B cell (primary cell): ENCODE measurements around the gene ACOXL.

ENCODE experiments used
- EZH2 ChIP-seq: IDR thresholded peaks from 2 replicates; pipeline ENCODE4 v1.6.1; 2012; ENCODE audit warnings: borderline replicate concordance, low read depth, mild to moderate bottlenecking, moderate library complexity, low read length; ENCODE audit not compliant: insufficient read depth, poor library complexity, severe bottlenecking
- TF ChIP-seq, protein P1 (sequence below): fragments of 200-600 bp; IDR thresholded peaks from one replicate; pipeline ENCODE4 v1.8.0; 2022; ENCODE audit warnings: antibody characterized with exemption, mild to moderate bottlenecking

GRCh38 chr2:111117598-111118480 lies 385.5 kb downstream of the ACOXL start:
- TF ChIP-seq, protein P1, sequence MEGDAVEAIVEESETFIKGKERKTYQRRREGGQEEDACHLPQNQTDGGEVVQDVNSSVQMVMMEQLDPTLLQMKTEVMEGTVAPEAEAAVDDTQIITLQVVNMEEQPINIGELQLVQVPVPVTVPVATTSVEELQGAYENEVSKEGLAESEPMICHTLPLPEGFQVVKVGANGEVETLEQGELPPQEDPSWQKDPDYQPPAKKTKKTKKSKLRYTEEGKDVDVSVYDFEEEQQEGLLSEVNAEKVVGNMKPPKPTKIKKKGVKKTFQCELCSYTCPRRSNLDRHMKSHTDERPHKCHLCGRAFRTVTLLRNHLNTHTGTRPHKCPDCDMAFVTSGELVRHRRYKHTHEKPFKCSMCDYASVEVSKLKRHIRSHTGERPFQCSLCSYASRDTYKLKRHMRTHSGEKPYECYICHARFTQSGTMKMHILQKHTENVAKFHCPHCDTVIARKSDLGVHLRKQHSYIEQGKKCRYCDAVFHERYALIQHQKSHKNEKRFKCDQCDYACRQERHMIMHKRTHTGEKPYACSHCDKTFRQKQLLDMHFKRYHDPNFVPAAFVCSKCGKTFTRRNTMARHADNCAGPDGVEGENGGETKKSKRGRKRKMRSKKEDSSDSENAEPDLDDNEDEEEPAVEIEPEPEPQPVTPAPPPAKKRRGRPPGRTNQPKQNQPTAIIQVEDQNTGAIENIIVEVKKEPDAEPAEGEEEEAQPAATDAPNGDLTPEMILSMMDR = no peak
- TF ChIP-seq EZH2 = peak; percentile 85
